Bone marrow (tissue), 2 donors: Measurements from ENCODE around the gene PHF12.
"Not testable (repeated sequence)": the region's sequence is repeated elsewhere in the genome, so short reads cannot be mapped to it uniquely, and the experiment has no call there.

Experiments used
- DNase-seq, 2 donors: peaks; one replicate each; lab custom pipeline; 2025; lab: John Stamatoyannopoulos, UW

Gene PHF12

DNA sequence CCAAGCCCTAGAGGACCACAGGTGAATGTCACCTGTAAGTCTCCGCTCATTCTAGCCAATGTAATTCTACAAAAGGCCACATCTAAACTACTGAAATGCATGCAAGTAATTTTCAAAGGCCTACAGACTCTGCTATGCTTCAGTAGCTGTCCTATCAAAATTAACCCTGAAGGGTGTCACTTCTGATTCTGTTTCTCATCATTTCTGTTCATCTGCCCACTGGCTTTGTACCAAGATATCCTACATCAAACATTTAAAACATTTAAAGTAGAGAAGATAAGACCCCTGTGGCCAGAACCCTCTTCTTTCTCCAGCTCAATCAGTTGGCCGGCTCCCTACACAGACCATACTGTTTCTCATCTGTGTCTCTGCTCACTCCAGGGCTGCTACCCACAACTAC, 21.5 kb downstream of the PHF12 start:
- no peak for DNase-seq

DNA sequence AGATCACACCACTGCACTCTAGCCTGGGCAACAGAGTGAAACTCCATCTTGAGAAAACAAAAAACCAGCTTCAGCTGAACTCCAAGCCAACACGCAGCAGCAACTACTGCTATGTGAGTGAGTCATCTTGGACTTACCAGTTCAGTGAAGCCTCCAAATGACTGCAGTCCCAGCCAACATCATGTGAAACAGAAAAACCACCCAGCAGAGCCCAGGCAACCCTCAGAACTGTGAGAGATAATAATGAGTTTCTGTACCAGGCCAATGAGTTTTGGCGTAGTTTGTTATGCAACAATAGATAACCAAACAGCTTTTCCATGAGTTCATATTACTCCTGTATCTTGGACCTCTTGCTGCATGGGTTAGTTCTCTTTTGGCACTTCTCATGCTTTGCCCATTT, 23.3 kb downstream of the PHF12 start:
- peak in 1 of 2 donors; percentile 23 for DNase-seq

DNA sequence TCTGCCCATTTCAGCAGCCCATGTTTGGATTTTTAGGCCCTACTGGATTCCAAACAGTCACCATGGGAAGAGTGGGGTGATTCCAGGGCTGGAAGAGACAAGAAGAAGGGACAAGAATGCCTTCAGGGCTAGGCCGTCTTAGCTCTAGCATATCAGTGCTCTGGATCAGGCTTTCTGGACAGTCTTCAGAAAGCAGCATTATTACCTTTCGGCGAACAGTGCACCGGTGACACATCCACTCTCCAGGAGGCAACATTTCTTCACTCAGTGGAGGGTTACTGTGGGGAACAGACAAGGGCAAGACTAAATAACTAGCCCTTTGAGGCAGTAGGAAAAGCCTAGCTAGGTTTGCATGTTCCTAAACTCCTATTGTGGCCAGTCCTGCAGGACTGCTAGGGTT, 24.5 kb downstream of the PHF12 start:
- DNase-seq: no peak

DNA sequence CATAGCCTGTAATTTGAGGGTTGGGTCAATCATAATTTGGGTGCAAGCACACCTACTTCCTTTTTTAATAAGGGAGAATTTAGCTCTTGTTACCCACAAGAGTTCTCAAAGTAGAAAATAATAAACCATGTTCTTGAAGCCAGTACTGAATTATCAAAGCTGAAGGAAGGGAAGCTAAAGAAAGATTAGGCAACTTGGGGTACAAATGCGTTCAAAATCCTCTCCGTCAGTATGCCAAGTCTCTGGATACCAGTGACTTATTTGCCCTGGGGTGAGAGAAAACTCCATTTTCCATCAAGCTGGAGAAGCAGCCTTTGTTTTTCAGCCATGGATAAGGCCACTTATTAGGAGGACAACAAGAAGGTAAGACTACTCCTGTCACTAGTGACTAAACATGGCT, 25.0 kb downstream of the PHF12 start:
- no peak for DNase-seq

DNA sequence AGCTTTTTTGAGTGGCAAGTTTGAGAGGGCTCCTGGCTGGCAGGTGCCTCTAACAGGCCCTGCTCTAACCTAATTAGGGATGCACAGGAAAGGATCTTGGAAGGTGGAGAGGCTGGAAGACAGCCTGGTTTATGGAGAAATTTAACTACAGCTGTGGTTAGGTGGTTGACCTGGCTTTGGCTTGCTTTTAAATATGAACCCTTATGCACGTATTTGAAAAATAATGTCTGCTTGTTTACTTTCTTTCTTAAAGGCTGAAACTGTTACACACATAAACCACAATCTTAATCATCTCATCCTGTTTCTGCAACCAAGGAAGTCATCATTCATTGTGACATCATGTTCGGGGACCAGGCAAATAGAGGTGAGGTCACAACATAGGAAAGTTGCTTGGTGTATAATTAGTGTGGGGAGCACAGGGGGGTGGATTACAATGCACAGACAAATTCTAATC, 25.4 kb downstream of the PHF12 start:
- DNase-seq: peak in 1 of 2 donors; percentile 91

DNA sequence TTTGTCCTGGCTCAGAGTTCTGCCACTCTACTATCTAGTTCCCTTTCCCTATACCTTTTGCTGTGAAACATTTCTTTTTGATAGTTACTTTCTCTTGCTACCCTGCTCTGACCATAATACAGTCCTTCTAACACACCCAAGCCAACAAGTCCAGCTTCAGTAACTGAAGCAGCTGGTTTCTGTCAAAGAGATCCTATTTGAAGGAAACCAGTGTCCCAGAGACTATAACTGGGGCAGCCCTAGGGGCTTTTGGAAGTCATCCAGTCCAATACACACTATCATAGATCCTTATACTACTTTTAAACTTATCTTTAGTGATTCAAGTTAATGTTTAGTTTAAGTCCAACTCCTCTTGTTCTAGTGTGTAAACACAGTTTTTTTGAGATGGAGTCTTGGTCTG, 31.1 kb downstream of the PHF12 start:
- DNase-seq: no peak

DNA sequence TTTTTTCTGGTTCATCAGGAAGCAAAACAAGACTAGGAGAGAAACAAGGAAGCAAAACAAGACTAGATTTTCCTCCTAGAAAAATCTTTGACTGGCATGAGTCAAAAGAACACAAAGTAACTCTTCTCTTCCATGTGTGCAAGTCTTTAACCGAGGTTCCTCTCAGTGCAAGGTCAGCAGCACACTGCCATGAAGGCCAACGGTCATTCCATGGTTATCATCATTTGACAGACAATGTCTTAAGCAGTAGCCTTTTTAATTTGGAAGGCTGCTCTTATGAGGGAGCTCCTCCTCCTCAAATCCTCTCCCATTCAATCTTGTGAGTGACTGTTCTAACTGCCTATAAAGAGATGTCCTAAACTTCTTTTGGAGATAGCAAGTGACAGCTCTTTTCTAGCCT, 33.0 kb downstream of the PHF12 start:
- no peak for DNase-seq

DNA sequence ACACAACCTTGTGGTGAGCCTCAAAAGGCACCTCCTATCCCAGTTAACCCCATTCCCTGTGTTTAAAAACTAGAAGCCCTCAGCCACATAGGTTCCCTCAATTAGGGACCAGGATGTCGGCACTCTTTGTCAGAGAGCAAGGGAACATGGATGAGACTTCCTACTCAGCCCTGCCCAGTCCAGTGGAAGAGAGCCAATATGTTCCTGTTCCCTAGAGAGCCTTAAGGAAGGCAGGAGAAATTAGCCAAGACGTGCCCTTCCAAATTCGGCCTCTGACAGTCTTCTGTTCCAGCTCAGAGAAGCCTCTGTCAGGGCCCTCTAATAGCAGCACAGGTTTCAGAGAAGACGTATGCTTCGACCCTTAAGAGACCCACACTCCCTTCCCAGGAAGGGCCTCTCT, 33.9 kb downstream of the PHF12 start:
- no peak for DNase-seq

DNA sequence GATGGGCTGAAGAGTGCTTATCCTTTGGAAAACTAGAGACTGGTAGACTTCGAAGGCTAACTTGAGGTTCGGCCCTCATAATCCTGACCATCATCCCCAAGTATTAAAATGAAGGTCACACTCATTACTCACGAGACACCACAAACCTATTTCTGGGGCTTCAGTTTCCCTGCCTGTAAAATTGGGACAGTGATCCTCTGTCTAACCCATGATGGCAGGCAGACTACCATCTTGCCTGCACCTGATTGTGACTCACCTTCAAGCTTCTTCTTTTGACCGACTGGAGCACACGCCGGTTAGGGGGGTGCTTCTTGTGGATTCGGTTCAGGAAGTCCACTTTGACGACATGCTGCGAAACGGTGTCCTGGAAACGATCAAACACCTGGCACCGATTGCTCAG, 34.3 kb downstream of the PHF12 start:
- no peak for DNase-seq

DNA sequence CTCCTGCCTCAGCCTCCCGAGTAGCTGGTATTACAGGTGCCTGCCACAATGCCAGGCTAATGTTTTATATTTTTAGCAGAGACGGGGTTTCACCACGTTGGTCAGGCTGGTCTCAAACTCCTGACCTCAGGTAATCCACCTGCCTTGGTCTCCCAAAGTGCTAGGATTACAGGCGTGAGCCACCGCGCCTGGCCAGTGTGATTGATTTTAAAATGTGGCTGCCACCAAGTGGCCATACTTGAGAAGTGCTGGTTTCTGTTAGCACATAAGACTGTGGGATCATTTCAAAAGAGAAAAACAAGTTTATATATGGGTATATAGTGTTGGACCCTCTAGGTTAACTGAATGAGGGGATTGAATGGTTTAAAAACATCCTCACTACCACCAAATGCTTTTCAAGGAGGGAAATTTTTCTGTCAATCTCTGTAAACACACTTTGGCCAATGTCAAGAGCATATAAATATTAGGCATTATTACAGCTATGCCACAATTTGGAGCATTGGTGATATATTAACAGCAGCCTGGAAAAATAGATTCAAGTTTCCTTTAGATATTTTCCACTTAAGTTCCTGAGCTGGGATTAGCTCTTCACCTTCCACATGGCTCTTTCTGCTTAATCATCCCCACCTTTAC, 34.9 kb downstream of the PHF12 start:
- peak in 1 of 2 donors; percentile 14 for DNase-seq

DNA sequence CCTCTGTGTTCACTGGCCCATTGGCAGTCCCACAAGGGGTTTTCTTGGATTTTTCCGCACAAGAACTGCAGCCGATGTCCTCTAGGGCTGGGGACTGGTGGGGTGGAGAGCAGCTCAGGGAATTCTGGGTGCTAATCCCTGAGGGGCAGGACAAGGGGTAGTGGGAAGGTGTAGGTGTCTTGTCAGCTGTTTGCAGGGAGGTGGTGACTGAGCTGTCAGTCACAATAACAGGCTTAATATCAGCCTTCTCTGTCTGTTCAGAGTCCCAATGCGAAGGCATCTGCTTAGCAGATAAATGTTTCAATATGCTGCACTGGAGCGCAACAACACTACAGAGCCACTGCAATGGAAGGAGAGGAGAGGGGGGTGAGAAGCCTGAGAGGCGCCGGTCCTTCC, 38.4 kb downstream of the PHF12 start:
- no peak for DNase-seq

DNA sequence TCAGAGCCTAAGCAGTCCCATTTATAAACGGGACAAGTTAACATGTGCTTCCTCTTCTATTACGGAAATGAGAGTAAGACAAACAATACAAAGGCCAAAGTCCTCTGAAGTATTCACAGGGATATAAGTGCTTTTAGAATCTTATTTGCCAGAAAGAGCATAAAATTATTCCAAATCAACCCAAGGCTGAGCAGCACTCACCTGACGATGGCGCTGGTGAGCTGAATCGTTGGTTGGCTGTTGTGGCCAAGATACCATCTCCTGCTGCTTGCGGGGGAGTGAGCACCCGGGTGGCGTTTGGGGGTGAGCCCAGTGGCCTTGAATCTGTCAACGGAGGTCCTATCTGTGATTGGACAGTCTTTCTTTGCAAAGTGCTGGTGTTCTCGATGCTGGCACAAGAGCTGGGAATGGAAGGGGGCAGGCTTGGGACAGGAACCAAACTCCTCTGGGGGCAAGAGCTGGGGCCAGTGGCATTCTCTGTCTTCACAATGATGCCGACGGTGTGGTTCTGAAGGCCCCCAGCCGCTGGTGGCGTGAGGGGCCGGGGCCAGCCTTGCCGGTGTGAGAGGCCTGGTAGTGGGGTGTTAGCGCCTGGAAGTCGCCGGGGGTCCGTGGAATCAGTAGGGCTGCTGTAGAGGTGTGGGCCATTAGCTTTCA, 38.9 kb downstream of the PHF12 start:
- DNase-seq: no peak

DNA sequence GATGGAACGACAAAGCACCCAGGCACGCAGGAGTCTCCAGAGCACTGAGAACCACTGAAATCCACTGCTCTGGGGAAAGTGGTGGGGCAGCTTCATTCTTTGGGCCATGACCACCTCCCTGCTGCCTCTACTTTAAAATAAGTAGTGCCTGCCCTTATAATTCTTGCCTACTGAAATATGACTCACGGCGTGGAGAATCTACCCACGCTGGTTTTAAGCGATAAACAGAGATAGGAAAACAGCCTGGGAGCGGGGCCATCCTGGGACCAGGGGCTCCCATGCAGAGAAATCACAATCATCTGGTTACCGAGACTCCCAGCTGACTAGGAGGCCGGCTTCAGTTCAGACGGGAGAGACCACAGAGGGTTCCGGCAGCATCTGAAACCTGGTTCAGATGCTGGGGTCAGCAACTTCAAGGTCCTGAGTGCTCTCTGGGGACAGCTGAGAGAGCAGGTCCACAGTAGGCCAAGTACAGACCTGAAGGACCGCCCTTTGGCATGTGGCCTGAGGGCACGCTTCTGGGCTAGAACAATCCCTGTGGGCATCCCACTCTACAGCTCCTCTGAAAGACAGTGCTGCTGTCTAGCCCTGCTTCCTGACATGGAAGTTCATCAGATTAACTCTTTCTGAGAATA, 39.8 kb downstream of the PHF12 start:
- no peak for DNase-seq

DNA sequence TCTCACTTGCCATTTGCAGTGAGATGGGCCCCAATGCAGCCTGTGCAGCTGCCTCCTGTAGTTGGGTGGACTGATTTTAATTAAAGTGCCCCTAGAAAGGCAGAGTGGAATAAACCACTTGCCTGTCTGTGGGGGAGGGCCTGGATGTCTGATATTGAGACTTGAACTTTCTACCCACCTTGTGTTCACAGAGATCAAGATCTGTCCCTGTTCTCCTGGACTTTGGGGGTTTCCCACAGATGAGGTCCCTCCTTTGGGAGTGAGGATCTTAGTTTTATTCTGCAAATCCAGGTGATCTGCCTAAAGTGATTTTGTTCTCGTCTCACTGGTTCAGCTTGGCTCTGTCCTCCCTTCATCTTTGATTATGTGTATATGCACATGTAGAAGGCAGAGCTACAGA, 40.8 kb downstream of the PHF12 start:
- no peak for DNase-seq

DNA sequence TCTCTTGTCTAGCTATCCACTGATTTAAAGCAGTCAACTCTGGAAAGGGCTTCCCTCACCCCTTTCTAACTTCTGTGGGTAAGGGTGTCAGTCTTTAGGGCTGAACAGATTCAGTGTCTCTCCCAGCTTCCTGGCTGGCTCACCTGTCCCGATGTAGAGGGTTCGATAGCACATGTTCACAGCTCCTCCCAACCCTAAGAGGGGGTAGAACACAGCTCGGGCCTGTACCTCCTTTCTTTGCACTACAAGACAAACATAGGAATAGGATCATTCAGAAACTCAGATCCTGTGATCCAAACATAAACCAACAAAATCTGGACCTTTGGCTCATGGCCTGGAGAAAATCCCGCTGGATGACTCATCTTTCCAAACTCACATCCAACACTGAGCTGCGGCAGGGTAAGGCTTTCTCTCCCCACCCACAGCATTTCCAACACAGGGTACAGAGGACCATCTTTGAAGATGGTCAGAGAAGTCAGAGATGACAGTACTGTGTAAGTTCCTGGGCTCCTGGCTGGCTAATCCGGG, 42.6 kb downstream of the PHF12 start:
- no peak for DNase-seq

DNA sequence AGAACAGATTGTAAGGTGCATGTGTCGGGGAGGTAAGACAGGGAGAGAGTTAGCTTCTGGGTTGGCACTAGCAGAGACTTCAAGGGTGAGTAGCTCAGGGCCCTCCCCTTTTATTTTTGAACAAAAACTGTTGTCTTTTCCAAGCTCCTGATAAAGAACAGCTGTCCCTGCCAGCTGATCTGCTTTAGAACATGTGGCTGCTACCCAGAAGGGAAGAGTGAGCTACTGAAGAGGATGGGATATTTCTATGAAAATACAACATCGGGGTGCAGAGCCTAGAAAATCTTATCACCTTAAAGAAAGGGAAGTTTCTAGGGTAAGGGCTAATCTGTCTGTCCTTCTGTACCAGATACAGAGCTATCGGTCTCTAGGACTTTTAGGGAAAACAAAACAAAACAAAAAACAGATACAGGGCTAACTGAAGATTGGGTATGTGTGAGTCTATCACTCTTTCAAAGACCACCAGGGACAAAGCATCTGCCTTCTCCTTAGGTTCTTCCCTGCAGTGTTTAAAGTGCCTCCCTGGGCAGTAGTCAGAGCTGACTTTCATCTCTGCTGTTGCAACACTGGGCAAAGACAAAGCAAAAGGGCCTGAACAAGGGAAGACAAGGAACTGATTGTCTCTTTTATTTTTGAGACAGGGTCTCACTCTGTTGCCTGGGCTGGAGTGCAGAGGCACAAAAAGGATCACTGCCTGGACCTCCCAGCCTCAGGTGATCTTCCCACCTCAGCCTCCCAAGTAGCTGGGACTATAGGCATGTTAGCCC, 43.4 kb downstream of the PHF12 start:
- no peak for DNase-seq

DNA sequence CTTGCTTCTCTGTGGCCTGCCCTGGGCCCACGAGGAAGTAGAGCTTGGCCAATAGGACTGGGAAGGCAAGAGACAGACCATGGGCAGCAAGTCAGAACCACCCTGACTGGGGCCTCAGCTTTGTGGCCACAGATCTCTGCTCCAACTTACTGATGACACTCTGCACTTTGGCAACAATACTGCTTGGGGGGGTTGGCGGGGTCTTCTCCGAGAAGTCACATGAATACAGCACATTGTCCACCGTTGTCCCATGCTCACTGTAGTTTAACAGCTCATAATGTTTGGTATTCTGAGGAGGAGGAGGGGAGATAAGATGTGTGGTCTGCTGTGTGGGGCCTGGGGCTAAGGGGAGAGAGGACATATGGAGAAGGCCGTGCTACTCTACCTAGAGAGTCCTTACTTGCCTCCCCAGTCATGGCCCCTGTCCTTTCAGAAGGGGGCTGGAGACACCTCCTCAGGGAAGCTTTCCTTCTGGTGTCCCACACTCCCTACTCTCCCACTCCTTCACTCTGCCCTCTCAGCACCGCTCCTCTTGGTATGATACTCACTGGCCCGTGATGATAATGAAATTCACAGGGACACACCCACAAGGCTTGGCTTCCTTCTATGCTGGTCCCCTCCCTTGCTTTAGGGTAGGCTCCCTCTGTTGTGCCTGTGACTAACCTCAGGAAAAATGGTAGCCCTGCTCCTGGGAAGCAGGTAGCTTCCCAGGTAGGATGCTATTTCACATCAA, 44.4 kb downstream of the PHF12 start:
- DNase-seq: no peak

DNA sequence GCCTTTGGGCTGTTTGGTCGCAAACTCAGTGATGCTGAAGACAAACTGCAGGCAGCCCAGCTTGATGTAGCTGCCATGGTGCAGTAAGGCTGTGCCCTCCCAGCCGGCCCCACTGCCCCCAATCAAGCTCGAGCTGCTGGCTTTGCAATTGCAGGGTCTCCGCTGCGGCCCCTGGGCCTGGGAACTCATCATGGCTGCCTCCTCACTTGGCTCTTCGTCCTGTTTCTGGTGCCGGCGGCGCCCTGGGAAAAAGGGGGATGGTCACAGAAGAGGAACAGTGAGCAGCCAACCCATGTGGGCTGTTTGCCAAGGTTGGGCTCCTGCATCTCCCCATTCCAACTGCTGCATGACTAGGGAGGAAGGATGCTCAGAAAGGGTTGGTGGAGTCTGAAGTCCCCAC, 45.0 kb downstream of the PHF12 start:
- DNase-seq: no peak

DNA sequence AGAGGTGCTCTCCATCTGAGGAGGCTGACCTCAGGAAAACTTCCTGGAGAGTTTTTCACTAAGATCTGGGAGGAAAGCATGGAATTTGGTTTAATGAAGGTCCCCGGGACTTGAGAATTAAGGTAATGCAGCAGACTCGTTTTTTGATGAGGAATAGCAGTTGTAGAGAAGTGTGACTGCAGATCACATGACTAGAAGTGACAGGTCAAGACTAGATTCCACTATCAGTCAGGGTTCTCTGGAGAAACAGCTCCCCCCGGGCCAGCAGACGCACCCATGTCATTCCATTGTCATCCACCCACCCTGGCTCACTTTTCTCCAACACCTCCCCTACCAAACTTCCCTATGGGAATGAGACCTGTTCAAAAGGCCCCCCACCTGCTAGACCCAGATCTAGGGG, 46.5 kb downstream of the PHF12 start:
- no peak for DNase-seq

DNA sequence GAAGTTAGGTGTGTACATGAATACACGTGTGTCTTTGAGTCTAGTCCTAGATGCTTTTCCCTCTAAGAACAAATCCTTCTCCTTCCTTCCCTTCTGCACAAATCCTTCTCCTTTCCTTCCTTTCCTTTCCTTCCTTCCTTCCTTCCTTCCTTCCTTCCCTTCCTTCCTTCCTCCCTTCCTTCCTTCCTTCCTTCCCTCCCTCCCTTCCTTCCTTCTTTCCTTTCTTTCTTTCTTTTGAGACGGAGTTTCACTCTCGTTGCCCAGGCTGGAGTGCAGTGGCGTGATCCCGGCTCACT, 47.8 kb downstream of the PHF12 start:
- DNase-seq: not testable (repeated sequence)

DNA sequence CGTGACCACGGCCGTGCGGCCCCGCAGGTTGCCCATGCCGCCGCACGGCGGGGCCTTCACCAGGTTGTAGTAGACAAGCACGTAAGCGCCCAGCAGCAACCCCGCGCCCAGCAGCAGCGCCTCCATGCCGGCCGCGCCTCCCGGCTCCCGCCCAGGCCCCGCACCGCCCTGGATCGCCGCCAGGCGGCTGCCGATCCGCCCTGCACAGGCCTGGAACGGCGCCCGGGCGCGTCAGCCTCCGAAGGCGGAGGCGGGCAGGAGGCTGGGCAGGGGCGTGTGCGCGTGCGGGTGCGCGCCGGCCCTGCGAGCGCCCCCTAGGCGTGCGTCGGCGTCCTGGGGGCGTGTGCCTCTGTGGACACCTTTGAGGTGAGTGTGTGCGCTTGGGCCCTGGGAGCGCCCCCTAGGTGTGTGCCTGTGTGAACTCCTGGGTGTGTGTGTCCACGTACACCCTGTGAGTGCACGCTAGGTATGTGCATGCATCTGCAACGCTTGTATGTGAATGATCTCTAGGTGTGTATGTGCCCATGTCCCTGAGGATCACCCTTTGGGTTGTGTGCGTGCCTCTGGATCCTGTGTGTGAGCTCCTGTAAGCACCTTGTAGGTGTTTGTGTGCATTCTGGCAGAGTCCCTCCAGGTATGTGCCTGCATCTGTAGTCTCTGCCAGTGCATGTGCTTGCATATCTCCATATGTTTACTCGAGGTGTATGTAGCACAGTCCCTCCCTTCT, 48.3 kb downstream of the PHF12 start, which contains the start of gene DHRS13:
TSS of gene DHRS13 (minus strand) at position 261 of the 727 bp plus-strand sequence. CDS start at position 126, 135 bp downstream.
- DNase-seq: peak; percentile 74 to 77
